Muscle layer of colon (tissue), 2 donors: ENCODE measurements around the gene NT5M.

Experiments used
- H3K27ac ChIP-seq: one replicate; pipeline ENCODE4 v1.7.0; 2013; ENCODE audit warnings: low read depth, mild to moderate bottlenecking, low read length, moderate library complexity
- H3K27me3 ChIP-seq, 2 donors: one replicate each; pipeline ENCODE4 v1.7.0; 2013; ENCODE audit warnings: low read length in 2 of 2, mild to moderate bottlenecking in 2 of 2; ENCODE audit not compliant: insufficient read depth in 2 of 2, control insufficient read depth in 1 of 2
- H3K36me3 ChIP-seq: one replicate; pipeline ENCODE4 v1.7.0; 2013; ENCODE audit warnings: mild to moderate bottlenecking, low read length; ENCODE audit not compliant: insufficient read depth
- H3K4me1 ChIP-seq: one replicate; pipeline ENCODE4 v1.7.0; 2013; ENCODE audit warnings: mild to moderate bottlenecking, low read length; ENCODE audit not compliant: insufficient read depth
- H3K4me3 ChIP-seq, 2 donors: one replicate each; pipeline ENCODE4 v1.7.0; 2013; ENCODE audit warnings: low read length in 2 of 2, low read depth in 1 of 2, mild to moderate bottlenecking in 1 of 2, moderate library complexity in 1 of 2
- H3K9ac ChIP-seq: one replicate; pipeline ENCODE4 v1.7.0; 2013; ENCODE audit warnings: low read length
- H3K9me3 ChIP-seq: one replicate; pipeline ENCODE4 v1.7.0; 2013; ENCODE audit warnings: mild to moderate bottlenecking, low read length
- donor health status: abdominal sarcoma.
- donor health status: Adenocarcinoma of cecum.

Gene NT5M

DNA sequence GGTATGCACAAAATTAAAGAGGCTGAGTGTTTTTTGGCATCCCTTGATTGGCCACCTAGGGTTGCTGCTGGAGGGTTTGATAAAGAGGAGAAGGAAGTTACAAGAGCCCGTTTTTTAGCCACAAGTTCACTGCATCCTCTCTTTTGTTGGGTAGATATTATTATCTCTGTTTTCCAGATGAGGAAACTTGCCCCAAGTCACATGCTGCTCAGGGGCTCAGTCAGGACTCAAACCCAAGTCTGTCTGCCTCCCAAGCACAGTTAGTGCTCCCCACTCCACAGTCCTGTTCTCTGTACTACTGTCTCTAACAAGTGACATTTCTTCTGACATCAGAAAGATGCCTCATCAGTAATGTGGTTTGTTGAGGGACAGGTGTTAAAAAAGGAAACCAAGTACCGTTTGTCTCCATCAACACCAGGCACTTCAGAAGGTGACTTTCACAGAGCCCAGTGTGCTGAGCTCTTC, 1.4 kb downstream of the NT5M start:
- Histone ChIP-seq H3K9ac (no peak overlapping the region), H3K27me3 (no peaks in the 10 kb centered on the region), H3K4me3 (no peak overlapping the region)

DNA sequence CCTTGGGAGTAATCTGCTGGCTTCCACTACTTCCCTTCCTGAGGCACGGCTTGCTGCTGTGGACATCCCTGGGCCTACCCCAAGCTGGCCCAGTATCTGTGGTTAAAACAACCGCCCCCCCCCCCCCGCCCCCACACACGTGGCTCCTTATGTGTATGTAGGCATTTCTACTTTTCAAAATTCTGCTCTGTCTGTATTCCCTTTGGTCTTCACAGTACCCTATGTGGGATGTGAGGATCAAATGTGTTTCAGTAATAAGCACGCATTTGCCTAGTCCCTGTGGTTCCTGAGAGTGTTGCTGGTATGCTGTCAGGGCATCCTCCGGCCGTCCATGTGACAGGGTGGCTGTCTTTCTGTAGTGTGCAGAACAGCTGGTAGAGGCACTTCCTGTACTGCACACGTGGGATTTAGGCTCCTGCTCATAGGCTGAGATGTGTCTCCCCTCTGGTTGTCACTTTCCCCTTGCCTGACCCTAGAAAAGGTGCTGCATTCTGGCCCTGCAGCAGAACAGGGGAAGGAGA, 2.2 kb downstream of the NT5M start:
- Histone ChIP-seq H3K27me3 (no peaks in the 10 kb centered on the region), H3K4me3 (no peak overlapping the region), H3K36me3 (no peaks in the 10 kb centered on the region), H3K9ac (no peak overlapping the region), H3K27ac (no peak overlapping the region), H3K9me3 (no peaks in the 10 kb centered on the region), H3K4me1 (peaks cover 6% of the 10 kb centered on the region)

More for the DNA sequence above, 1.4 kb downstream of the NT5M start:
- Histone ChIP-seq H3K27ac (no peak overlapping the region), H3K9me3 (no peaks in the 10 kb centered on the region), H3K4me1 (peaks cover 6% of the 10 kb centered on the region), H3K36me3 (no peaks in the 10 kb centered on the region)

DNA sequence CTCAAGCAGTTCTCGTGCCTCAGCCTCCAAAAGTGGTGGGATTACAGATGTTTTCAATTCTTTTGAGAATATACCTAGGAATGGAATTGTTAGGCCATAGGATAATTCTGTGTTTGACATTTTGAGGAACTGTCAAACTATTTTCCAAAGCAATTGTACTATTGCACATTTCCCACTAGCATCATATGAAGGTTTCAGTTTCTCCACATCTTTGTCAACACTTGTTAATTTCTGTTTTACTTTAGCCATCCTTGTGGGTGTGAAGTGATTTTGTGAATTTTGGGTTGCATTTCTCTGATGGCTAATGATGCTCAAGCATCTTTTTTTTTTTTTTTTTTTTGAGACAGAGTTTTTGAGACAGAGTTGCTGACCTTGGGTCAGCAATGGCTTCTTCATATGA, 6.2 kb downstream of the NT5M start:
- Histone ChIP-seq H3K36me3 (no peaks in the 10 kb centered on the region), H3K4me1 (no peaks in the 10 kb centered on the region), H3K9ac (no peak overlapping the region), H3K9me3 (no peaks in the 10 kb centered on the region), H3K4me3 (no peak overlapping the region), H3K27me3 (no peaks in the 10 kb centered on the region), H3K27ac (no peak overlapping the region)

DNA sequence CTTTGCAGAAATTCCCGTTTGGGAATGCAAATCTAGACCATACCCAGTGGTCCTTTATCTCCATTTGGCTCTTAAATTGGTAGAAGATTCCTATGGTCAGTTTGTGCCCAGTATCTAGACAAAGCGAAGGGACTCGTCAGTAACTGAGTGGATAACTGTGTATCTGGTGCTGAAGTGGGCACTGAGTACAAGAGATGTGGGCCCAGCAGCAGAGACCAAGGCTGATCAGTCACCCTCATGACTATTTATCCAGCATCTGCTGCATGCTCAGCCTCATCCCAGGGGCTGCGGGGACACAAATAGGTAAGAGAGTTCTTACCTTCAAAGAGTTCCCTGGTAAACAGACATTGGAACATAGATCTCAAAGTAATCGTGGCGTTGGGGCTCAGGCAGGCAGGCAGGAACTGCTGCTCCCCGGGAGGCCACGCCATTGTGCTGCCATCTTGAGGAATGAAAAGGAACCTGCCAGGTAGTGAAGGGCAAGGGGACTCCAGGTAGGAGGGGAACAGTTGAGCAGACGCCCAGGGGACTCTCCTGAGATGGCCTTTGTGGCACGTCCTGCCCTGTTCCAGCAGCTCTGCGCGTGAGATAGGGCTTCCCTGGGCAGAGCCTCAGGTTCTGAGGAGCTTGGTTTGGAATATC, 10.3 kb downstream of the NT5M start:
- H3K4me1 ChIP-seq: no peaks in the 10 kb centered on the region
- H3K27ac ChIP-seq: no peak overlapping the region
- H3K36me3 ChIP-seq: no peaks in the 10 kb centered on the region
- H3K9me3 ChIP-seq: no peaks in the 10 kb centered on the region
- no peak overlapping the region for H3K4me3 ChIP-seq
- no peaks in the 10 kb centered on the region for H3K27me3 ChIP-seq
- H3K9ac ChIP-seq: no peak overlapping the region

DNA sequence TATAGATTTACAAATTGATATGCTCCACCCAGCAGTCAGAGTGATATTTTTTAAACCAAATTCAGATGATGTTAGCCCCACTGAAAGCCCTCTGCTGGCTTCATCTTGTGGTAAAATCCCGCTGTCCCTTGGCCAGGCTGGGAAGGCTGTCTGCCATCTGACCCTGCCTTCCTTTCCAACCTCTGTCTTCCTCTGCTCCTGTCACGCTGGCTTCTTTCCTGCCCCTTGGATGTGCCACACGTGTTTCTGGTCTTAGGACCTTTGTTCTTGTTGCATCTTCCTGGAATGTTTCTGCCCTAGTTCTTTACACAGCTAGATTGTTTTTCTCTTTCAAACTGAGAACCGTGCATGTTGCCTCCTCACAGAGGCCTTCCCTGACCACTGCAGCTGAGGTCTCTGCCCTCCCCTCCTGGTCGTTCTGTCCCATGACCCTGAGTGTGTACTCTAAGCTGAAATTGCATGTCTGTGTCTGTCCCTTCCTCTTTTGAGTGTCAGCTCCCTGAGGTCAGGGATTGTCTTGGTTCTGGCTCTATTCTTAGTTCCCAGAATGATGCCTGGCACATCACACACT, 11.4 kb downstream of the NT5M start:
- no peaks in the 10 kb centered on the region for H3K27me3 ChIP-seq
- no peak overlapping the region for H3K4me3 ChIP-seq
- no peaks in the 10 kb centered on the region for H3K36me3 ChIP-seq
- H3K9me3 ChIP-seq: no peaks in the 10 kb centered on the region
- no peak overlapping the region for H3K9ac ChIP-seq
- no peak overlapping the region for H3K27ac ChIP-seq
- no peaks in the 10 kb centered on the region for H3K4me1 ChIP-seq

DNA sequence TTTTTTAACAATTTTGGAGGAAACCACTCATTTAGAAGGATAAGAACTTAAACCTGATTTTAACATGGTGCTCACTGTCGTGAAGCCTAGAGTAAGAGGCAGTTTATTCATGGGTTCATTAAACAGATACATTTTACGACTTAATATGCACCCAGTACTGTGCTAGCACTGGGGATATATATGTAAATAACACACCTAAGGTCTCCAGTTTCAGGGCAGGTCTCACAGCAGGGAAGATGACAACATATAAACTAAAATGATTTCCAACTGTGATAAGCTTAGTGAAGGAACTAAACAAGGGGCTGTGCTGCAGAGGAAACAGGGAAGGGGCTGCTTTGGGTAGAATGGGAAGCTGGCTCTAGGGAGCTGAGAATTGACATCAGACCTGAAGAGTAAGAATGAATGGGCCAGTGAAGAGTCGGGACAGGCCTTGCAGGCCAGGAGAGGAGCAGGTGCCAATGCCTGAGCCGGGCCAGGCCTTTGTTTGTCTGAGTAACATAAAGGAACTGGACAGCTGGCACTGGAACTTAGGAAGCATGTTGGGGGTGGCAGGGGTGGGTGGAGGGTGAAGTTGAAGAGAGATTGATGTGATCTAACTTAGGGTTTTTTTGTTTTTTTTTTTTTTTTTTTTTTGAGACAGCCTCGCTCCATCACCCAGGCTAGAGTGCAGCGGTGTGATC, 12.1 kb downstream of the NT5M start:
- no peaks in the 10 kb centered on the region for H3K27me3 ChIP-seq
- H3K4me3 ChIP-seq: no peak overlapping the region
- no peaks in the 10 kb centered on the region for H3K36me3 ChIP-seq
- H3K27ac ChIP-seq: no peak overlapping the region
- H3K4me1 ChIP-seq: no peaks in the 10 kb centered on the region
- no peak overlapping the region for H3K9ac ChIP-seq
- no peaks in the 10 kb centered on the region for H3K9me3 ChIP-seq

DNA sequence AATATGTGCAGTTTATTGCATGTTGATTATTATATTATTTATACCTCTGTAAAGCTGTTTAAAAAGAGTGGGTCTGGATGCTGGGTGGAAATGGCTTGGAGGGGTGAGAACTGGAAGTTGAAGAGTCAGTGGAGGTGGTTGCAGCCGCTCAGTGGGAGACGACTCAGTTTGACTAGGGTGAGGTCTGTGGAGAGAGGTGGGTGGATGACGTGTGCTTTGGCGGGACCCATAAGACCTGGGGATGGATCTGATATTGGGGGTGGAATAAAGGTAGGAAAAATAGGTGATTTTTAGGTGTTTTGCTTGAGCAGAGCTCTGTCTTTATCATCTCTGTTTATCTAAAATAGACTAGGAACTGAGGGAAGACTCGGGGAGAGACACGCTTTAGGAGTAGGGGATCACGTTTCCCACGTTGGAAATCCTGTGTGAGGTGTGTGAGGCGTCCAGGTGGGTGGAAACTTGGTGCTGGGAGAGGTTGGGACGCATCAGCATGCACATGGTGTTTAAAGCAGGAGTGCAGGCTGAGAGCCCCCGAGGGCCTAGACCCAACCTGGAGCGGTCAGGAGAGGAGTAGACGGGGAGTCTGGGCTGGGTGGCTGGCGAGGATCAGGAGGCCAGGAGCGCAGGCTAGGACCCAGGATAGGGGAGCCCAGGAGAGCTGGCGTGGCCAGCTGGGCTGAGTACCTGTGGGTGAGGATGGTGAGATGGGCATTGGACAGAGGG, 17.2 kb downstream of the NT5M start:
- H3K9ac ChIP-seq: no peak overlapping the region
- H3K27me3 ChIP-seq: no peaks in the 10 kb centered on the region
- H3K9me3 ChIP-seq: no peaks in the 10 kb centered on the region
- no peak overlapping the region for H3K27ac ChIP-seq
- no peak overlapping the region for H3K4me3 ChIP-seq
- H3K36me3 ChIP-seq: no peaks in the 10 kb centered on the region
- H3K4me1 ChIP-seq: no peaks in the 10 kb centered on the region

DNA sequence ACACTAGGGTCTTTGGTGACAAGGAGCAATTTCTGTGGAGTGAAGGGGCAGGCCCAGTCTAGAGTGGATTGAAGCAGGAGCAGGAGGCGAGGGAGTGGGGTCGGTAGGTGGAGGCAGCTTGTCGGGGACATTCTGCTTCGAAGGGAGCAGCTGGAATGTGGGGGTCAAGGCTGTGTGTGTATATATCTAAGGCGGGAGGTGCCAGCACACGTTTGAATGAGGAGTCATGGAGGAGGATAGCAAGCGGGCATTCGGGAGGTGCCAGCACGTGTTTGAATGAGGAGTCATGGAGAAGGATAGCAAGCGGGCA, 17.7 kb downstream of the NT5M start:
- Histone ChIP-seq H3K36me3 (no peaks in the 10 kb centered on the region), H3K27me3 (no peaks in the 10 kb centered on the region), H3K9me3 (no peaks in the 10 kb centered on the region), H3K27ac (no peak overlapping the region), H3K9ac (no peak overlapping the region), H3K4me1 (no peaks in the 10 kb centered on the region), H3K4me3 (no peak overlapping the region)

DNA sequence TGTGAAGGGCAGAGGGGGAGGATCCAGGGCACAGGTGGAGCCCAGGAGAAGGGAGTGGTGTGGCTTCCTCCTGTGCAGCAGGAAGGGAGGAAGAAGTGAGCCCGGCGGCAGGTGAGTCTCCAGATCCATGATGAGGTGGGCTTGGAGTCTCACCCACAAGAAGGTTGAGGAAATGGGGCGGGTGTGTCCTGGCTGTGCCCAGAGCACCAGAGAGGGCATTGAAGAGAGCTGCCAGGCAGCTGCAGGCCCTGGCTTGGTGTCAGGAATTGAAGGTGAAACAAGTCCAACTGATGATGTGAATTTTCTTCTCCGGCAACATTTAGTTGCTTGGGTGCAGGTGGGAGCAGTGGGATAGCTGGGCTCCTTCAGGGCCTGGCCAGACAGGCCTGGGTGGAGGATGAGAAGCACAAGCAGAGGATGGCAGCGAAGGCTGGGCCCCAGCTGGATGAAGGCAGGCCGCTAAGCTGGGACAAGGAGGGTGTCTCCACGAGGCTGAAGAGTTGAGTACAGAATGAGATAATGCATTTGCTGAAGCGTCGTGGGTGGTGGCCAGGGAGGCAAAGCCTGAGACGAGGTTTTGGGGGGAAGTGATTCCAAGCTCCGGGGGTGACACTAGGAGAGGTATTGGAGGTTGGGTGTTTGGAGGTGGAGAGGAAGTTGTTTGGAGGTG, 18.3 kb downstream of the NT5M start:
- Histone ChIP-seq H3K9me3 (no peaks in the 10 kb centered on the region), H3K27me3 (no peaks in the 10 kb centered on the region), H3K4me1 (no peaks in the 10 kb centered on the region), H3K27ac (no peak overlapping the region), H3K9ac (no peak overlapping the region), H3K4me3 (no peak overlapping the region), H3K36me3 (no peaks in the 10 kb centered on the region)

DNA sequence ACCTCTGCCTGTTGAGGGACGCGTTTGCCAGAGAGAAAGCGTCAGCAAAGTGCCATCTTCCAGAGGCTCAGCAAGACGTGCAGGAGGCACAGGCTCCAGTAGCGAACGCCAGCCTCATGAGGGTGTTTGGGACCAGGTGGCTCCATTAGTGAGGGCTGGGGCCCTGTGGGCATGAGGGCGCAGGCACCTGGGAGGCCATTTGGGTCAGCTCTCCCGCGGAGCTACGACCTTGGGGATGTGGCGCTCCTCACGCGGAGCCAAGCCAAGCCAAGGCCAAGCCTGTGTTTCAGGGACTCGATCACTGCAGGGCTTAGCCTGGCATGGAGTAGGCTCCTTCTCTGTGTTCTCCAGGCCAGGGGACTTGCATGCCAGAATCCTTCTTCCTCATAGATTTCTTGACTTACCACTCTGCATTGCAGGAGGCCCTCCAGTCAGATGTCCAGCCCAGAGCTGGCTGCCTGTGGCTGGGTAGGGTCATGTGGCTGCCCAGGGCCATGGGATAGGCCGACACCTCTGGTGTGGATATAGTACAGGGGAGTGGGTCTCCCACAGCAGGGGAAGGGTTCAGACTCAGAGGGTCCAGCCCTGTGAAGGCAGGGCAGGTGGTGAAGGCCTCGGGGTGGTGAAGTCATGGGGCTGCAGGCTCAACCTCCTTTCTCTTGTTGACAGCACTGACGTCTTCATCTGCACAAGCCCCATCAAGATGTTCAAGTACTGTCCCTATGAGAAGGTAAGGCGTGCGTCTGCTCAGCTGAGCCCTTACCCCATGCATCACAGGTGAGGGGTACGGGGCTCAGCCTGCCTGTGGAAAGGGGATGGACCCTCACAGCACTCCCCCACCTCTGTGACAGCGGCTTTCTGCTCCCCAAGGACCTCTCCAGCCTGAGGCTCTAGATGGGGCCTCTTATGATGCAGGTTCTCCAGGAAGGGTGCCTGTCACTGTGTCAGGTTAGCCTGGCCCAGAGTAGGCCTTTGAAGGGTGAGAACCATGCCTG, 19.6 kb downstream of the NT5M start:
- no peak overlapping the region for H3K27ac ChIP-seq
- H3K4me1 ChIP-seq: no peaks in the 10 kb centered on the region
- H3K27me3 ChIP-seq: no peaks in the 10 kb centered on the region
- H3K4me3 ChIP-seq: no peak overlapping the region
- no peaks in the 10 kb centered on the region for H3K9me3 ChIP-seq
- no peaks in the 10 kb centered on the region for H3K36me3 ChIP-seq
- H3K9ac ChIP-seq: no peak overlapping the region
